GM06990 (cell line): ENCODE results near the gene TCFL5.
A peak's percentile ranks its signal among the peaks of the same experiment; 100 is the strongest.

ENCODE experiments used
- DNase-seq: peaks from one replicate; pipeline ENCODE4 v3.0.0-alpha.2; 2011; ENCODE audit not compliant: insufficient read length; ENCODE audit errors: extremely low read depth
- H3K27me3 ChIP-seq: replicated peaks from 2 replicates; pipeline ENCODE4 v1.6.0; 2011; ENCODE audit warnings: low read length; ENCODE audit not compliant: control insufficient read depth, insufficient read depth
- H3K36me3 ChIP-seq: 2 replicates; pipeline ENCODE4 v1.5.1; 2011; ENCODE audit warnings: low read length; ENCODE audit not compliant: control insufficient read depth, insufficient read depth
- H3K4me3 ChIP-seq: replicated peaks from 2 replicates; pipeline ENCODE4 v1.5.1; 2011; ENCODE audit warnings: low read depth, mild to moderate bottlenecking, control low read depth, low read length
- TF ChIP-seq, protein P1 (sequence below): IDR thresholded peaks from 2 replicates; pipeline ENCODE4 v1.5.1; 2011; ENCODE audit warnings: low read length, control low read depth, mild to moderate bottlenecking, inconsistent platforms; ENCODE audit not compliant: insufficient read depth, poor library complexity, severe bottlenecking

The TCFL5 gene

DNA sequence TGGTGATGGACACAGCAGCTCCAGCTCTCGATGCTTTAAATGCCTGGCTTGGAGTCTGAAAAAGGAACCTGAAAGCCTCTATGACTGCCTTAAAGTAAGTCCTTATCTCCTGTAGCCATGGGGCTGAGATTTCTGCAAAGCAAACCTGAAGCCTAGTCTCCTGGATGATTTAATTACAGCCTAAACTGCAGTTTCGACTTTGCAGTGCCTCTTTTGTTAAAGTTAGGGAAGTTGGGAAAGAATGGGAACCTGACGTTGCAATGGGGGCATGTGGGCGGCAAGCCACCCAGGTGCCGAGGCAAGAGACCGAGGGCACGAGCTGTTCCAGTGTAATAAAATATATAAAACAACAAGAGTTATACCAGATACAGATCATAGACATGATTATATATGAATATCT is 11.7 kb upstream of the TCFL5 start:
- Histone ChIP-seq H3K36me3 (no peaks in the 10 kb centered on the region), H3K27me3 (no peaks in the 10 kb centered on the region; the same call in 1 of the 2 replicates), H3K4me3 (no peak overlapping the region)
- TF ChIP-seq, protein P1, sequence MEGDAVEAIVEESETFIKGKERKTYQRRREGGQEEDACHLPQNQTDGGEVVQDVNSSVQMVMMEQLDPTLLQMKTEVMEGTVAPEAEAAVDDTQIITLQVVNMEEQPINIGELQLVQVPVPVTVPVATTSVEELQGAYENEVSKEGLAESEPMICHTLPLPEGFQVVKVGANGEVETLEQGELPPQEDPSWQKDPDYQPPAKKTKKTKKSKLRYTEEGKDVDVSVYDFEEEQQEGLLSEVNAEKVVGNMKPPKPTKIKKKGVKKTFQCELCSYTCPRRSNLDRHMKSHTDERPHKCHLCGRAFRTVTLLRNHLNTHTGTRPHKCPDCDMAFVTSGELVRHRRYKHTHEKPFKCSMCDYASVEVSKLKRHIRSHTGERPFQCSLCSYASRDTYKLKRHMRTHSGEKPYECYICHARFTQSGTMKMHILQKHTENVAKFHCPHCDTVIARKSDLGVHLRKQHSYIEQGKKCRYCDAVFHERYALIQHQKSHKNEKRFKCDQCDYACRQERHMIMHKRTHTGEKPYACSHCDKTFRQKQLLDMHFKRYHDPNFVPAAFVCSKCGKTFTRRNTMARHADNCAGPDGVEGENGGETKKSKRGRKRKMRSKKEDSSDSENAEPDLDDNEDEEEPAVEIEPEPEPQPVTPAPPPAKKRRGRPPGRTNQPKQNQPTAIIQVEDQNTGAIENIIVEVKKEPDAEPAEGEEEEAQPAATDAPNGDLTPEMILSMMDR: no peak
- no peak for DNase-seq

DNA sequence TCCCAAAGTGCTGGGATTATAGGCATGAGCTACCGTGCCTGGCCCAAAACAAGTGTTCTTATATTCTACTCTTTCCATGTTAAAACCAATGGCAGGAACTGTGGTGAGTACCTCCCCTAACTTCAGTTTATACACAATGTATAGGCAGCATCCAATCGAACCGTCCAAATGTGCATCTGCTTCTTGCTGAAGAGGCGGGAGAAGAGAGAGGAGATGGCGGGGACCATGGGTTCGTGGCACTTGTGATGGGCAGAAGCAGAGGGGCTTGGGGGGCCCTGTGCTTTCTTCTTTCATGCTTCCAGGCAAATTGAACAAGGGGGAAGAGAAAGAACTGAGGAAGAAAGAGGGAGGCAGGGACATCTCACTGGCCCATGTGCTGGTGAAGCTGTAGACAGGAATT is 11.2 kb upstream of the TCFL5 start:
- Histone ChIP-seq H3K4me3 (no peak overlapping the region), H3K36me3 (no peaks in the 10 kb centered on the region), H3K27me3 (no peaks in the 10 kb centered on the region; the same call in 1 of the 2 replicates)
- DNase-seq: no peak
- TF ChIP-seq, protein P1: no peak

DNA sequence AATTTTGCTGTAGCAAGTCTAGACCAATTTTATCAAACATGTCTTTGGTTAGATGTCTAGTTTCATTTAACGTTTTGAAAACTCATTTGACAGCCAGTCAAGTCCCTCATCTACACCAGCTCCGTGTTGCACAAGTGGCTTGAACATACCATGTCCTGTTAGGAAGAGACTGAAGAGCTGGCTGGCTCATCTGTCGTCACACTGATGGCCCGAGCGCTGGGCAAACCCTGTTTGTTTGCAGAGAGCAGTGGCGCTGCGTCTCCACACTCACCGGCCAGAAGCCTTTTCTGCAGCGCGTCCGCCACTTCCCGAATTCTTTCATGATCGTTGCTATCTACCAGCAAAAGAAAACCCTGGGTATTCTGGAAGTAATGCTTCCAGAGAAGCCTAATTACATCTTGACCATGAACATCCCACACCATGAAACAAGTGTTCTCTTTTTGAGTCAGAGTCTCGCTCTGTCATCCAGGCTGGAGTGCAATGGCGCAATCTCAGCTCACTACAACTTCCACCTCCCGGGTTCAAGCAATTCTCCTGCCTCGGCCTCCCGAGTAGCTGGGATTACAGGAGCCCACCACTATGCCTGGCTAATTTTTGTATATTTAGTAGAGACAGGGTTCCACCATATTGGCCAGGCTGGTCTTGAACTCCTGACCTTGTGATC is 10.7 kb upstream of the TCFL5 start:
- H3K4me3 ChIP-seq: no peak overlapping the region
- DNase-seq: no peak
- TF ChIP-seq, protein P1: no peak
- no peaks in the 10 kb centered on the region; the same call in 1 of the 2 replicates for H3K27me3 ChIP-seq
- H3K36me3 ChIP-seq: no peaks in the 10 kb centered on the region

- Histone ChIP-seq H3K27me3 (no peaks in the 10 kb centered on the region), H3K36me3 (no peaks in the 10 kb centered on the region), H3K4me3 (no peak overlapping the region)
- TF ChIP-seq, protein P1: no peak
- no peak for DNase-seq
Measured at GRCh38 chr20:62864207-62864606, 2.6 kb upstream of the TCFL5 start.

DNA sequence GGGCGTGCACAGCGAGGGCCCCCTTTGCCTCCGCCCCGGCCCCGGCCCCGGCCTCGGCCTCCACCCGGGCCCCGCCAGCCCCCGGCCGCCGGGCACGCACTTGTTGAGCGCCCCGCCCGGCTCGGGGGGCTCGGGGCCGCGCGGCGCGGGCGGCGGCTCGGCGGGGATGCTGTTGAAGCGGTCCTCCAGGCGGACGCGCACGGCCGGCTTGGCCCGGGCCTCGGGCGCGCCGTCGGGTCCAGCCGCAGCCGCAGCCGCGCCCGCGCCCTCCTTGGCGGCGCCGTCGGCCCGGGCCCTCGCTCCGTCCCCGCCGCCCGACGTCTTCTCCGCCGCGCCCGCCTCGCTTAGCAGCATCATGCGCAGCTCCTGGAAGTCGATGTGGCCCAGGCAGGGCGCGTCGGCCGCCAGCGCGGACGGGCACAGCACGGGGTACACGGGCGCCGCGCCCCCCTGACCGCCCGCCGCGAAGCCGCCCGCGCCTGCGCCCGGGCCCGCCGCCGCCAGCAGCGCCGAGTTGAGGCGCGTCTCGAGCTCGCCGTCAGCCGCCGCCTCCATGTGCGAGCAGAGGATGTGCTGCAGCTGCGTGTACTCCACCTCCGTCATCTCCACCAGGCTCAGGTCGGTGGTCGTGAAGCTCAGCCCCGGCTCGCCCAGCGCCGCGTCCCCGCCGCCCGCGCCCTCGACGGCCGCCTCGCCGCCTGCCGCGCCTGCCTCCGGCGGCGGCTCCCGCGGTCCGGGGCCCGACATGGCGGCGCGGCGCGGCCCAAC is 514 bp downstream of the TCFL5 start:
- peak; percentile 62 for DNase-seq
- H3K36me3 ChIP-seq: peaks cover 3% of the 10 kb centered on the region; the same call in 1 of the 2 replicates
- H3K27me3 ChIP-seq: no peaks in the 10 kb centered on the region
- peak overlapping the region; percentile 66 for H3K4me3 ChIP-seq
- TF ChIP-seq, protein P1: no peak
